ENCODE results near the gene RHOT2. TPM values are rescaled to one million over a fixed set of nuclear protein-coding genes. Genes with fewer than 3 reads are reported as not detected.

Gene RHOT2
- total RNA-seq, 1 donor from 2014 or later: 93.2 TPM

DNA sequence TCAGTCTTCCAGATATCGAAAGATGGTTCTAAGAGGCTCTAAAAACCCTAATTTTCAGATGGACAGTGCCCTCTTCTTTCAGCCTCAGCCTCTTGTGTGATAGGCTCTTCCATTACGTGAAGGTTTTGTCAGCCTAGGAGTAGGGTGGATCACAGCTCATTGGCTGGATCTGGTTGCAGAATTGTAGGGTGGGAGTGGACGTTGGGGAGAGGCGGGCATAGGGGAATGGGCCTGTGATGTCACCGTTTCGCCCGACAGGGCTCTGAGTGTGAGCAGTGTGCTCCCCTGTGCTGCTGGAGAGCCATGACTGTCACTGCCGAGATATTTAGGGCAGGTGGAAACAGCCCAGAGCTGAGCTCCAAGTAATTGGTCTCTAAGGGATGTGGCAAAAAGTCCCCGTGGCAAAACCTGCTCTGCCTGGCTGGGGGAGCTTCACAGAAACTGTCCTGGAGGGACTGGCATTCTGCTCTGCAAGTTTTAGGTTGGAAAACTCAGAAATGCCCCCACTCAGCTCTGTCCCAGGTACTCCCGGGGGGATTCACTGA is 43.3 kb upstream of the RHOT2 start:
- H3K4me2 ChIP-seq (ENCODE audit: low read length): no peak overlapping the region
- Mint-ChIP-seq H3K4me3 (ENCODE audit: unreplicated experiment) (no peak overlapping the region), H3K36me3 (ENCODE audit: low read depth, unreplicated experiment) (peaks cover 7% of the 10 kb centered on the region), H3K4me1 (ENCODE audit: low read depth, unreplicated experiment) (peaks cover 4% of the 10 kb centered on the region), H3K9me3 (ENCODE audit: unreplicated experiment) (no peaks in the 10 kb centered on the region), H3K27ac (ENCODE audit: unreplicated experiment) (no peak overlapping the region), H3K27me3 (ENCODE audit: low read depth, unreplicated experiment) (no peaks in the 10 kb centered on the region)
- TF ChIP-seq, protein P1, sequence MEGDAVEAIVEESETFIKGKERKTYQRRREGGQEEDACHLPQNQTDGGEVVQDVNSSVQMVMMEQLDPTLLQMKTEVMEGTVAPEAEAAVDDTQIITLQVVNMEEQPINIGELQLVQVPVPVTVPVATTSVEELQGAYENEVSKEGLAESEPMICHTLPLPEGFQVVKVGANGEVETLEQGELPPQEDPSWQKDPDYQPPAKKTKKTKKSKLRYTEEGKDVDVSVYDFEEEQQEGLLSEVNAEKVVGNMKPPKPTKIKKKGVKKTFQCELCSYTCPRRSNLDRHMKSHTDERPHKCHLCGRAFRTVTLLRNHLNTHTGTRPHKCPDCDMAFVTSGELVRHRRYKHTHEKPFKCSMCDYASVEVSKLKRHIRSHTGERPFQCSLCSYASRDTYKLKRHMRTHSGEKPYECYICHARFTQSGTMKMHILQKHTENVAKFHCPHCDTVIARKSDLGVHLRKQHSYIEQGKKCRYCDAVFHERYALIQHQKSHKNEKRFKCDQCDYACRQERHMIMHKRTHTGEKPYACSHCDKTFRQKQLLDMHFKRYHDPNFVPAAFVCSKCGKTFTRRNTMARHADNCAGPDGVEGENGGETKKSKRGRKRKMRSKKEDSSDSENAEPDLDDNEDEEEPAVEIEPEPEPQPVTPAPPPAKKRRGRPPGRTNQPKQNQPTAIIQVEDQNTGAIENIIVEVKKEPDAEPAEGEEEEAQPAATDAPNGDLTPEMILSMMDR (IDR thresholded peaks at IDR 0.05; ENCODE audit: insufficient read depth, low read depth, low read length): no peak
- no peak for TF ChIP-seq EZH2 (IDR thresholded peaks at IDR 0.05; ENCODE audit: insufficient read depth, low read length)
- no peak for DNase-seq (ENCODE audit: low read depth)
- H3K9me3 ChIP-seq (ENCODE audit: insufficient read depth, low read depth, low read length): no peaks in the 10 kb centered on the region
- no peaks in the 10 kb centered on the region for H3K36me3 ChIP-seq (ENCODE audit: insufficient read depth, low read length)
- no peak overlapping the region for H3K9ac ChIP-seq (ENCODE audit: low read length)
- H4K20me1 ChIP-seq (ENCODE audit: insufficient read depth, low read length): peaks cover 26% of the 10 kb centered on the region
- no peaks in the 10 kb centered on the region for H3K27me3 ChIP-seq (ENCODE audit: insufficient read depth, low read length)
- no peak overlapping the region for H3K27ac ChIP-seq (ENCODE audit: low read depth, low read length)
- H3K79me2 ChIP-seq (ENCODE audit: insufficient read depth, low read length): peaks cover 2% of the 10 kb centered on the region
- no peak for FAIRE-seq
- H2AFZ ChIP-seq (ENCODE audit: low read depth, low read length): no peak overlapping the region
- H3K4me1 ChIP-seq (ENCODE audit: insufficient read depth, low read length): peaks cover 29% of the 10 kb centered on the region
- no peak overlapping the region for H3K4me3 ChIP-seq (ENCODE audit: insufficient read depth, low read depth, low read length)

- no peak overlapping the region for H3K27ac ChIP-seq (ENCODE audit: low read depth, low read length)
- DNase-seq (ENCODE audit: low read depth): no peak
- no peak overlapping the region for H3K4me3 ChIP-seq (ENCODE audit: insufficient read depth, low read depth, low read length)
- Mint-ChIP-seq H3K27ac (ENCODE audit: unreplicated experiment) (no peak overlapping the region), H3K4me3 (ENCODE audit: unreplicated experiment) (no peak overlapping the region), H3K4me1 (ENCODE audit: low read depth, unreplicated experiment) (peaks cover 4% of the 10 kb centered on the region), H3K9me3 (ENCODE audit: unreplicated experiment) (no peaks in the 10 kb centered on the region), H3K36me3 (ENCODE audit: low read depth, unreplicated experiment) (peaks cover 7% of the 10 kb centered on the region), H3K27me3 (ENCODE audit: low read depth, unreplicated experiment) (no peaks in the 10 kb centered on the region)
- H3K79me2 ChIP-seq (ENCODE audit: insufficient read depth, low read length): peaks cover 2% of the 10 kb centered on the region
- no peak for FAIRE-seq
- no peak overlapping the region for H3K4me2 ChIP-seq (ENCODE audit: low read length)
- H4K20me1 ChIP-seq (ENCODE audit: insufficient read depth, low read length): peaks cover 22% of the 10 kb centered on the region
- H3K27me3 ChIP-seq (ENCODE audit: insufficient read depth, low read length): no peaks in the 10 kb centered on the region
- no peaks in the 10 kb centered on the region for H3K9me3 ChIP-seq (ENCODE audit: insufficient read depth, low read depth, low read length)
- H2AFZ ChIP-seq (ENCODE audit: low read depth, low read length): no peak overlapping the region
- H3K4me1 ChIP-seq (ENCODE audit: insufficient read depth, low read length): peaks cover 29% of the 10 kb centered on the region
- TF ChIP-seq, protein P1 (IDR thresholded peaks at IDR 0.05; ENCODE audit: insufficient read depth, low read depth, low read length): no peak
- no peak for TF ChIP-seq EZH2 (IDR thresholded peaks at IDR 0.05; ENCODE audit: insufficient read depth, low read length)
- H3K9ac ChIP-seq (ENCODE audit: low read length): no peak overlapping the region
- H3K36me3 ChIP-seq (ENCODE audit: insufficient read depth, low read length): no peaks in the 10 kb centered on the region
These were observed 42.6 kb upstream of the RHOT2 start for GRCh38 chr16:625117-625976.
